ENCODE data around the gene FBL.

GRCh38 chr19:39871362-39871761, 25.2 kb upstream of the FBL start:
- TF ChIP-seq POLR2A (IDR thresholded peaks at IDR 0.05; ENCODE audit: control extremely low read depth in 1 of 2, low read depth in 2 of 2, low read length in 2 of 2) (no peak), BACH1 (IDR thresholded peaks at IDR 0.05; ENCODE audit: low read length) (no peak), ATF2 (IDR thresholded peaks at IDR 0.05; ENCODE audit: low read length) (no peak), CBX5 (IDR thresholded peaks at IDR 0.05; ENCODE audit: low read depth, low read length) (no peak), EZH2 (IDR thresholded peaks at IDR 0.05; ENCODE audit: low read depth, low read length, severe bottlenecking) (no peak), MAX (IDR thresholded peaks at IDR 0.05) (no peak), CREB1 (IDR thresholded peaks at IDR 0.05) (no peak), BCL11A (IDR thresholded peaks at IDR 0.05; ENCODE audit: low read depth in 2 of 2, low read length in 2 of 2) (no peak), POLR2AphosphoS5 (IDR thresholded peaks at IDR 0.05; ENCODE audit: low read depth, low read length) (no peak), CTCF (IDR thresholded peaks at IDR 0.05; ENCODE audit: control extremely low read depth in 1 of 3, insufficient read depth in 1 of 3, low read depth in 1 of 3, low read length in 3 of 3) (no peak), CHD2 (IDR thresholded peaks at IDR 0.05; ENCODE audit: low read length) (no peak), HDAC2 (IDR thresholded peaks at IDR 0.05; ENCODE audit: borderline replicate concordance in 1 of 2, low read depth in 2 of 2, low read length in 2 of 2) (no peak)
